GM19397 (cell line): ENCODE data around the gene BIRC5.
"Not testable (repeated sequence)": the region's sequence is repeated elsewhere in the genome, so short reads cannot be mapped to it uniquely, and the experiment has no call there.

Source experiments
- ATAC-seq: cut with Tn5 transposase; IDR thresholded peaks from one replicate; pipeline ENCODE4 v1.9.1; 2021; ENCODE audit warnings: mild to moderate bottlenecking, moderate library complexity; ENCODE audit not compliant: unreplicated experiment

The BIRC5 gene

DNA sequence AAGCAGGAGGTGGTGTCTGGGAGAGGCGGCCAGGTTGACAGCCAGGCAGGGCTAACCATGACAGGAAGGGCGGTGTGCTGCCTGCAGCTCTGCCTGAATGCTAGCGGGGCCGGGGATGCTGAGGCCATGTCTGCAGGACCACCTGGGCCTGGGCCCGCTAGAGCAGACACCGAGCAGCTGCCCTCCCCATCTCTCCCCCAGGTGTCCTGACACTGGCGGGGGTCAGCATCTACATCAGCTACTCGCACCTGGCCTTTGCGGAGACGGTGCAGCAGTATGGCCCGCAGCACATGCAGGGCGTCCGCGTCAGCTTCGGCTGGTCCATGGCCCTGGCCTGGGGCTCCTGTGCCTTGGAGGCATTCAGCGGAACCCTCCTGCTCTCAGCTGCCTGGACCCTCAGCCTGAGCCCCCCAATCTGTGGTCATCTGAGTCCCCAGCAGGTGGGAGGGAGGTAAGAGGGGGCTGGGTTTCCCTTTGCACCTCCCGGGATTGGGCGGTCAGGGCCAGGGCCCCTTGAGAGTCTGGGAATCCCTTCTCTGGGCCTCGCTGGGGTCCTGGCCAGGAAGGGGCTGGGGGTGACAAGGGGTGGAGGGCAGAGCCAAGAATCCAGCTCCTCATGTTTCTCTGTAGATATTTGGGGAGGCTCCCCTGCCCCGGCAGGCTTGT lies 24.9 kb downstream of the BIRC5 start:
- no peak for ATAC-seq

DNA sequence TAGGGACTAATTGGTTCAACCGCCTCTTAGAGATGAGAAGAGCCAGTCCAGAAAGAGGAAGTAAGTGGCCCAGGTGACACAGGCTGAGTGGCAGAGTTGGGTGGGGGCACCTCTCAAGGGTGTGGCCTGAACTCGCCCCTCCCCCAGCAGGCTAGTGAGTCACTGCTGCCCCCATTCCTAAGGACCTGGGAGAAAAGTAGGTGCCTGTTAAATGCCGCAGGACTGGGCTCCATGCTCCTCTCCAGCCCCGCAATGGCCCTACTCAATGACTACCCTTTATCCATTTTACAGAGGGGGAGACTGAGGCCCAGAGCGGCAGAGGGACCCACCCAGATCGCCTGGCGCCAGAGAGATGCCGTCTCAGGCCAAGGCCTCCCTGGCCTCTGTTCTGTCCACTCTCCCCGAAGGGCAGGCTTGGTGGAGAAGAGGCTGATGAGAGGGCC lies 25.5 kb downstream of the BIRC5 start:
- no peak for ATAC-seq

DNA sequence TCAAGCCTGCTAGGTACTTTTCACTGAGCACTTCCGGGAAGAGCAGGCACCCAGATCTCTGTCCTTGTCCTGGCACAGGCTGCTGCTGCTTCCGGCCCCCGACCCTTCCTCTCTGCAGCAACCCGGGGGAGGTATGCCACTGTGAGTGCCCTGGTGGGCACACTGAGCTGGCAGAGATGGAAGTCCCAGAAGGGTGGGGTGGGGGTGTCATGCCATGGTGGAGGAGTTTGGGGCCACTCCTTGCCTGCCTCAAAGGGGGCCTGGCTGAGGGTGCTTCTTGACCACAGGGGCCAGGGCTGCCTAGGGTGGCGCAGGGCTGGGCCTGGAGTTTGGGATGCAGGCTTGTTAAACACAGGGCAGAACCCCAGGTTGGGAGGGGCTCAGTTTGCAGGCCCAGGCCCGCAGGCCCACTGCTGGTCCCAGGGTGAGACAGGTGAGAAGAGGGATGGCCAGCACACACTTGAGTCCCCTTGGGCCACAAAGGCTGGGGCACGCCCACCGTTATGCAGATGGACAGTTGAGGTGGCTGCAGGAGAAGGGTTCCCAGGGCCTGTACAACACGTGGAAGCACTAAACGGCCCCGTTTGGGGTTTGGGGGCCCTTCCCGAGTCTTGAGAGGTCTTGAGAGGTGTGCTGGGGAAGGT lies 26.1 kb downstream of the BIRC5 start:
- ATAC-seq = no peak

DNA sequence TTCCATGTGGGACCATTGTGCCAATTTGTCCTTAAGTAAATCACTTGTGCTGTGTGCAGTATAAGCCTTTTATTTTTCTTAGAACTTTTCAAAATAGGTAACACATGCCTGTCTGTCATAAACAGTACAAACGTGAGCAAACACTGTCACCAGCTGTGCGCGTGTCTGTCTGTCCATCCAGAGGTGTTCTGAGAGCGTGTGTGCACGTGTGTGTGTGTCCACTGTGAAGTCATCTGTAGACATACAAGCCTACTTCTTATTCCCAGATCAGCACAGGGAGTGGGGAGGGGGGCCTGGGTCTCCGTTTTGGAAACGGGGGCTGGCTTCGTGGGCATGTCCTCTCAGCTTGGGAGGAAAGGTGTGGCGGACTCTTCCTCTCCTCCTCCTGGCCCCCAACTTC lies 26.8 kb downstream of the BIRC5 start:
- ATAC-seq = no peak

DNA sequence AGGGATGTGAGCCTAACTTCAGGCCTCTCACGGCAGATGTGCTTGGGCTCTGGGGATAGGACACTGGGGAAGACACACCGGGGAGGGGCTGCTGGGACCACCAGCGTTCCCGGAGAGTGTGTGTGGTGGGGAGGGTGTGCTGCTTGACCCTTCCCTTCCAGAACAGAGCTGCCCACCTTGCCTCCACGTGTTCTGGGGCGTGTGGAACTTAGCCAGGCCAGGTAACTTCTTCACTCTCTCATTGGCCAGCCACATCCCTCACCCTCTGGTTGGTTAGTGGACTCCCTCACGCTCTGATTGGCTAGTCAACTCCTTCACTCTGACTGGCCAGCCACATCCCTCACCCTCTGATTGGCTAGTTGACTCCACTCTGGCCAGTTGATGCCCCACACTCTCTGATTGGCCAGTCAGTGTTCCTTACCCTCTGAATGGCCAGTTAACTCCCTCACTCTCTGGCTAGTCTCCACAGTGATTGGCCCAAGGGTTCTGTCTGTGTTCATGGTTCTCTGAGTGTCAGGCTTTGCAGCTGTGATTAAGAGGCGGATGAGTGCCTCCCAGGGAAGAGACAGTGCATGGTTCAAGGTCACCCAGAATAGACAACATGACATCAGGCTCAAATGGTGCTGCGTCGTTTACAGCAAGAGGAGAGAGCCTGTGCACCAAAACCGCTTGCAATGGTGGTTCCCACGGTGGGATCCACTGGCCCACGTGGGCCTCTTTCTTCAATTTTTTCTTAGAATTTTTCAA lies 27.4 kb downstream of the BIRC5 start:
- no peak for ATAC-seq

DNA sequence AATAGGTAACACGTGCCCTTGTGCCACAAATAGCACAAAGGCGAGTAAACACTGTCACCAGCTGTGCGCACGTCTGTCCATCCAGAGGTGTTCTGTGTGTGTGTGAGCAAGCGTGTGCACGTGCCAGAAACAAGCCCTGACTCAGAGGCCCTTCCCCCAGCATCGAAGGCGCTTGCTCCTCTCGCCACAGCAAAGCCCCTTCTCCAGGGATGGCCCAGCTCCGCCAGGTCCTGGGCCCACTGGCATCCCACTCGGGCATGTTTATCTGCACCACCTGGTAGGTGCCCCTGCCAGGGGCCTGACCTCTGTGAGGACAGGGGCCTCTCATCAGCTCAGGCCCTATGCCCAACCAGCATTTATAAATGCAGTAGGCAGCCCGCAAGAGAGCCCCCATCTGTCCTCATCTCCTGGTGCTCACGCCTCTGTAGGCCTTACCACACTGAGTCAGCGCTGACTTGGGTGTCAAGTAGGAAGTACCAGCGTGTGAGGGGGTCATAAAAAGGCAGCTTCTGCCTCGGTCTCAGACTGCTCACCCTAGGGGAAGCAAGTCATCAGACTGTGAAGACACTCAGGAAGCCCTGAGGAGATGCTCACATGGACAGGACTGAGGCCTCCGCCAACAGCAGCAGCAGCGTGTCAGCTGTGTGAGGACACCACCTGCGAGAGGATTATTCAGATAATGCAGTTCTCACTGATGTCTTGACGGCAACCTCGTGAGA lies 28.1 kb downstream of the BIRC5 start:
- no peak for ATAC-seq

DNA sequence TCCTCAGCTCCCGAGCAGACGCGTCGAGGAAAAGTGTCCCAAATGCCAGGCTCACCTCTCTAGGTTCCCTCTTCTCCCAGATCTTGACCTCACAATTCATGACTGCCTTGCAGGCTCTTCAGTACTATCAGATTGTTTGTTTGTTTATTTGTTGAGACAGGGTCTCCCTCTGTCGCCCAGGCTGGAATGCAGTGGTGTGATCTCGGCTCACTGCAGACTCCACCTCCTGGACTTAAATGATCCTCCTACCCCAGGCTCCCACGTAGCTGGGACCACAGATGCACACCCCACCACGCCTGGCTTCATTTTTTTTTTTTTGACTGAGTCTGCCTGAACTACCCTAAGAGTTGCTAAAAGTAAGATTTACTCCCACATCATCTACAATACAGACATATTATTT lies 33.3 kb downstream of the BIRC5 start:
- ATAC-seq = no peak

DNA sequence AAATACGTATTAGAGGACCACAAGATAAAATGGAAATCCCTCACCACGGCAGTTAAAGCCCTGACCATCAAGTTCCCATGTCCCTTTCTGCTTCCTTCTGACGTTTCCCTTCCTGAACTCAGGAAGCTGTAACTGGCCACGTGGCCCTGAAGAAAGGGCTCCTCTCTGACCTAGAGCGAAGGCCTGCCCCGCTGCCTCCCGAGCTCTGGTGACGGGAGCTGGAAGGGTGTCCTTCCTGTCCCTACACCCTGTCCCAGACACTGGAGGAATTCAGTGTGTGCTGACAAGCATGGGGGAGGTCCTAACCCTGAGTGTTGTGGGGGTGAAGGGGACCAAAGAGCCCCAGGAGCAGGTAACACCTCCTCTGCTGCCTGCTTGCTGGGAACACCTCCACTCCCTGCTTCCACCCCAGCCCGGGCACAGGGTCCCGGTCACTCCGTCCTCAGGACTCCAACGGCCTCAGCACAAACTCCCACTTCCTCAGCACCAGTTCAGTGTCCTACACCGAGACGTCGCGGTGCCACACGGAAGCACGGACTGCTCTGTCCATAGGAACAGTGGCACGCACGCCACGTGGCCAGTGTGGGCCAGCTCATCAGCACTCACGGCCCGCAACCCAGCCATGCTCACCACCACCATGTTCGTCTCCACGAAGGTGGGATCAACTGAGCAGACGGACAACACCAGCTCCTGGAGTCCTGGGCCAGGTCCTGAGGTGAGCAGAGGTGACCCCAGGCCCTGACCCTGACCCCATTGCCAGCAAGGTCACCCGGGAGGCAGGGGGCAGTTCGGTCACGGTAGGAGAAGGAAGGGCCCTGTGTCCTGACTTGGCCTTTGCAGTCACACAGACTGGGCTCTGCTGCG lies 34.2 kb downstream of the BIRC5 start:
- no peak for ATAC-seq

DNA sequence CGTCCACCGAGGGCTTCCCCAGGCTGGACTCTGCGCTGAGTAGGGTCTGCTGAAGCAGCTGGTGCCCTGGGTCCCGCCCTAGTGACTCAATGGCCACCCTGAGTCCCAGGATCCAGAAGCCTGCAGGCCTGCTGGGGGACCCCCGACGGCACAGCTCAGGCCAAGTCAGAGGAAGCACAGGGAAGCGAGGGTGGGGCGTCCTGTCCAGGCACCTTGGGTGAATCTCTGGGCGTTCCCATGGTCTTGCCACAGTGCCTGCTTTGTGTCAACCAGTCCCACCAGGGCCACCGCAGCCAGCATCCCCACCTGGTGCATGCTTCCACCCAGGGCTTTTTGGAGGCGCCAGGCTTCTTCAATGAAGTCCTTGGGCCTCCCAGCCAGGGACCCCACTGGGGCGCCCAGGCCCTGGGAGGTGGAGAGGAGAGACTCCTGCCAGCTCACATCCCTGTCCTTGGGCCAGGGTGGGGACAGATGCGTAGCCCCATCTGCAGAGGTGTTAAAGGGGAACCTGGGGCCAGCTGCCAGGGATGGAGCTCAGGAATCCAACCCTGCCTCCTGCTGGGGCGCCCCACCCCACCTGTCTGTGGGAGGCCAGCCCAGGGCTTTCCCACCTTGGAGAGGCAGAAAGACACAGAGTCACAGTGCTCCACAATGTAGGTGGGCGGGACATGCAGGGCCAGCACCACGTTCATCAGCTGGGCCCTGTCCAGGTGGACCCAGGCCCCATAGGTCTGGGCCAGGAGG lies 35.2 kb downstream of the BIRC5 start:
- no peak for ATAC-seq

DNA sequence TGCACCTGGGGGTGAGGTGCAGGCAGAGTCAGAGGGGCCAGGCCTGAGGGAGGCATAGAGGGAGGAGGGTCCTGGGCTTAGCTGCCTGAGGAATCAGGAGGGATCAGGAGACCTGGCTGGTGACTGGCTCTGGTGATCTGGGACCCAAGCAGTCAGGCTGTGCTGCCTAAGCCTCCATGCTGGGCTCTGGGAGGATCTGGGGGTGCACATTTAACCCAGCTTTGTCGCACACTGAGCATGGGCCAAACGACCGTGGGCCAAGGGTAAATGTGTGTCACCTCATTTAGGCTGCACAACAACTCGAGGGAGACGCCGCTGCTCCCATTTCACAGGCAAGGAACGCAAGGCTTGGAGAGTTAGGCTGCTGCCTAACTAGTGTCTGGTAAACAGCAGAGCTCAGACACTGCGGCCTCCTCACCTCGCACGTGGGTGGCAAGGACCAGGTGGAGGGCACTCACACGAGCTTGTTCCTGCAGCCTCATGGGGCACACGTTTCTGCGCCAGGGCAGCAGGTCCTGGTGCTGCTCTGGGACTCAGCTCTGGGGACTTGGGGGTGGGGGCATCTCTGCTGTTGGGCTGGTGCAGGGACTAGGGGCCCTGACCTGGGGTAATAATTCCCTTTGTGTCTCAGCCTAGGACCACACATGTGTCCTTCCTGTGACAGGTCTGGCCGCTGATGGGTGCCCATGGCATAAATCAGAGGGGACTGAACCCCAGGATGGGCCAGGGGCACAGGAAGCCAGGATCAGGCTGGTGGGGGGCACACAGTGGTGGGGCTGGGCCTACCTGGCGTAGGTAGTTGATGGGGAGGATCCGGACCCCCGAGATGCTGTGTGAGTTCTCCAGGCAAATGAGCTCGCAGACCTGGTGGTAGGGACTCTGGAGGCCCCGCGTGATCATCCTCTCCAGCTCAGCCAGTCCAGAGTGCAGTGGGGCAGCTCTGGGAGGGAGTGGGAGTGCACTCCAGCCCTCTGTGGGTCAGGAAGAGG lies 36.1 kb downstream of the BIRC5 start:
- ATAC-seq = no peak

DNA sequence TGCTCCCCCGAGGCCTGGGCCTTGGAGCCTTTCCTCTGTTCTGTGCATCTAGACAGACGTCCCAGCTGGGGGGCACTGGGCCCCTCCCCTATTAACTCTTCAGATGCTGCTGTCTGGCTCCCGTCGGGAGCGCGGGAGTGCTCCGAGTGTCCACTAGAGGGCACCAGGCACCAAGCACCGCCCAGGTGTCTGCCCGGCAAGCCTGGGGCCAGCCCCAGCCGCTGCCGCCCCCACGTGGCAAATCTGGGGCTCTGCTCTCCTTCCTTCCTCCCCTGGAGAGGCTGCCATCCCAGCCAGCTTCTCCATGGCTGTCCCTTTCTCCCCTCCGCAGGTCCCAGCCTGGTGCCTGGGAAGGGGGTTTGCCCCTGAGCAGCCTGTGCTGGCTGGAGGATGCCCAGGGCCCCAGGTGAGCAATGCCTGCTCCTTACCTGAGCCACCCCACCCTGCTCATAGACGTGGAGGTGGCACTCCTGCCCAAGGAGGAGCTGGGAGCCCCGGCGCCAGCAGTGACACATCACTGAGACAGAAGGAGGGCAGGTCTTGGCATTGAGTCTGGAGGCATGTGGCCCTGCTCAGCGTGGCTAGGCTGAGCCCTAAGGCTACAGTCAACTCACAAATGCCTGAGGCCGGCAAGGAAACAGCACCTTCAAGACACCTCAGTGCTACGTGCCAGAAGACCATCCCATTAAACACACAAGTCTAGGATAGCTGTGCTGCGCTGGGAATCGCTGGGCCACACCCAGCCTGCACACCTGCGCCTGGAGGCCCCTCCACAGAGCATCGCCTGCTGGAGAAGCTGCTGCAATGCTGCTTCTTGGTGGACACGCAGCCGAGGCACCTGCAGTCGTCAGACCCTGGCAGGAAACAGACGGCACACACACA lies 37.1 kb downstream of the BIRC5 start:
- peak; percentile 52 for ATAC-seq

DNA sequence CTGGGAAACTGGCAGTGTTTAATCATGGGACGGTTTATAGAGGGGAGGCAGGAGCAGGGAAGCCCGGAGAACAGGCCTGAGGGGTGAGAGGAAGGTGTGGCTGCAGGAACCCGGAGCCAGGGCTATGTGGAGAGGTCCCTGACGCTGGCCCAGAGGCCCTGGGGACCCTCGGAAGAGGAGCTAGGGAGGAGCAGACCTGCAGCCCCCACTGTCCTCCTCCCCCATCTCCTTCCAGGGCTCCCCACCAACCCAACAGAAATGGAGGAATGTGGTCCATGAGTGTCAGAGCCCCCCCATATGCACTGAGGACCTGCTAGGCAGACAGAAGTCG lies 37.7 kb downstream of the BIRC5 start:
- ATAC-seq = no peak

DNA sequence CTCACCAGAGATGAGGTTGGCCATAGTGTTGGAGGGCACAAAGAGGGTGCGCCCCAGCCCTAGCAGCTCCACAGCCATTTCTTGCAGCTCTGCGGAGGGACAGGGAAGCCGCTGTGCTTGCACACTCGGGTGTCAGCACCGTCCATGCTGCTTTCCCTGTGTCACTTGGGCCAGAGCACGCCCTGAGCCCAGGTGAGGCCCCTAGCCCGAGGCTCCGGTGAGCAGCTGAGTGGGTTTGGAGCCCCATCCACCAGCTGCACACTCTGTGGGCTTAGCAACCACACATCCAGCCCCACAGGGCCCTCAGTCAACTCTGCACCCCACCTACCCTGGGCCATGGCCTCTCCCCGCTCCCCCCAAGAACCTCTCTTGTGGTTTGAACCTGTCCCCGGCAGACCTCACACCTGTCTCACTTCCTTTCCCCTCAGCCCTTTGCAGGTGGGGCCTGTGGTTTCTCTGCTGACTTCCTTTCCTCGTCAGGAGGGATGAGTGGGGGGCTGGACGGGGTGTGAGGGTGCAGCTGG lies 38.1 kb downstream of the BIRC5 start:
- ATAC-seq = no peak

DNA sequence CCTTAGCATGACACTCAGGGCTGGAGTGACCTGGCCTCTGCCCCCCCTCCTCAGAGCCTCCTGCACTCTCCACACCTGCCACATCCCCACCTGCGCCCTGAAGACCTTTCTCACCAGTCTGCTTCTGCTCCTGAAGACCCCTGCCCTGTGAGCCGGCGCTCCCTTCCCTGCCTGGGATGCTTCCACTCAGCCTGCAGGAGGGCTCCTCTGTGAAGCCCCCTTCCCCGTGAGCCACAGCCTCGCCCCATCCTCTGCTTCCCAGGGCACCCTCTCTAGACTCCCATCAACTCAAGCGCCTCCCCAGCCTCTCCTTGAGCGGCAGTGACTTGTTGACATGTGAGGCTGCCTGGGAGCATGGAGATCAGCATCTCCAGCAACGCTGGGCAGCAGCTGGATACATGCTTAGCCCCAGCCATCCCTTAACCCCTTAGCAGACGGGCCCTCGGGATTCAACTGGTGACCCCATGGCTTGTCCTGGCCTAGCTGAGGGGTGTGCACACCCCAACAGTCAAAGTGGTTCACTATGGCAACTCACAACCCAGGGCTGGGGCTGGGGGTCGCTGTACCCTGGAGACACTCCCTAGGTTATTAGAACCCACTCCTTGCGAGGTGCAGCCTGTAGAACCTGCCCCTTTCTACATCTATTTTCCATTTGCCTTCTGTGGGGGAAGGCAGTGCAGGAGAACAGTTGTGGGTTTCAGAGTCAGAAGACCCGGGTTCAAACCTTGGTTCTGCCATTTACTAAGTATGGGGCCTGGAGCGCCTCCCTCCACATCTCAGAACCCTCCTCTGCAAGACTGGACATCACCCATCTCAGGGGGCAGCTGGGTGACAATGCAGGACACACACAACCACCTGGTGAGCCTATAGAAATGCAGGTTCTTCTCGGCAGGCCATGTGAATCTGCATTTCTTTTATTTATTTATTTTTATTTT lies 38.9 kb downstream of the BIRC5 start:
- ATAC-seq = no peak

DNA sequence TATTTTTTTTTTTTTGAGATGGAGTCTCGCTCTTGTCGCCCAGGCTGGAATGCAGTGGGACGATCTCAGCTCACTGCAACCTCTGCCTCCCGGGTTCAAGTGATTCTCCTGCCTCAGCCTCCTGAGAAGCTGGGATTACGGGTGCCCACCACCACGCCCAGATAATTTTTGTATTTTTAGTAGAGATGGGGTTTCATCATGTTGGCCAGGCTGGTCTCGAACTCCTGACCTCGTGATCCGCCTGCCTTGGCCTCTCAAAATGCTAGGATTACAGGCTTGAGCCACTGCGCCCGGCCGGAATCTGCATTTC lies 39.5 kb downstream of the BIRC5 start:
- not testable (repeated sequence) for ATAC-seq

DNA sequence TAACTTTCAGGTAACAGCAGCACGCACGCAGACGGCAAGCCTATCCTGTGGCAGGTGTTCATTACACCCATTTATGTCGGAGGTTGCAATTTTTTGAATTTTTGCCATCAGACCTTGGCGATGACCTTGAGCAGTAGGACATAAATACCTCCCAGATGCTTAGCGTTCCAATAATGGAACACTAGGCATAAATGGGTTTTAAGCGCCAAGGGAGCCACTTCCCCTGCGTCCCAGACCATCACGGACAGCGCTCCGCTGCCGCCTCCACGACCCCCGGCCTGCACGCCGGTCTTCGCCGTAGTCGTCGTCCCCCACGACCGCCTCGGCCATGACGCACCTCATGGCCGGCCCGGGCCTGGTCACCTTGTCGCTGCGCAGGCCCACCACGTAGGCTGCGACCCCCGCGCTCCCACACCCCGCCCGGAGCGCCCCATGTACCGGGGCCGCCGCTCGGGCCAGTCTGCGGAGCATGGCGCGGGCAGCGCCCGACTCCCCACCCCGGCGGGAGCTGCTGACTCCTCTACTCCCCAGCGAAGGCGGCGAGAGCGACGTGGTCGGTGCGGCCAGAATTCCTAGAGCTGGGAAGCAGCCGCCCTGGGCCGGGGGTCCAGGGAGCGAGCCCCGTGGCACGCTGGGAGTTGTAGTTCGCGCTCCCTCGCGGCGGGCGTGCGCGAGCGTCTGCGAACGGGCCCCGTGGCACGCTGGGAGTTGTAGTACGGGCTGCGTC lies 40.1 kb downstream of the BIRC5 start:
- ATAC-seq = peak; percentile 44
